ENCODE data around the gene DPEP2NB.

DNA sequence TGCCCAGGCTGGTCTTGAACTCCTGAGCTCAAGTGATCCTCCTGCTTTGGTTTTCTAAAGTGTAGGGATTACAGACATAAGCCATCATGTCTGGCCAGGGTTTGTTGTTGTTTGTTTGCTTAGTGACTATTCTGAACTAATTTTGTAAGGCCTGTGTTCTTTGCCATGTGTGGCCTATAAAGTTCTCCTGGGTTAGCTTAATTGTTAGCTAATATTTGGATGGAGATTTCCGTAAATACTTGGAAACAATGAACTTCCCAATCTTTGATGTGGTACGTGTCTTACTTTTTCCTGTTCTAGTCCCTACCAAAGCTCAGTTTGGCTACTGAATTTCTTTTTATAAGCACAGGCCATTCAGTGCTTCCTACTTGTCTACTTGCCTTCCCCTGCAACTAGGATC is 32.3 kb upstream of the DPEP2NB start:
- TF ChIP-seq, protein P1, sequence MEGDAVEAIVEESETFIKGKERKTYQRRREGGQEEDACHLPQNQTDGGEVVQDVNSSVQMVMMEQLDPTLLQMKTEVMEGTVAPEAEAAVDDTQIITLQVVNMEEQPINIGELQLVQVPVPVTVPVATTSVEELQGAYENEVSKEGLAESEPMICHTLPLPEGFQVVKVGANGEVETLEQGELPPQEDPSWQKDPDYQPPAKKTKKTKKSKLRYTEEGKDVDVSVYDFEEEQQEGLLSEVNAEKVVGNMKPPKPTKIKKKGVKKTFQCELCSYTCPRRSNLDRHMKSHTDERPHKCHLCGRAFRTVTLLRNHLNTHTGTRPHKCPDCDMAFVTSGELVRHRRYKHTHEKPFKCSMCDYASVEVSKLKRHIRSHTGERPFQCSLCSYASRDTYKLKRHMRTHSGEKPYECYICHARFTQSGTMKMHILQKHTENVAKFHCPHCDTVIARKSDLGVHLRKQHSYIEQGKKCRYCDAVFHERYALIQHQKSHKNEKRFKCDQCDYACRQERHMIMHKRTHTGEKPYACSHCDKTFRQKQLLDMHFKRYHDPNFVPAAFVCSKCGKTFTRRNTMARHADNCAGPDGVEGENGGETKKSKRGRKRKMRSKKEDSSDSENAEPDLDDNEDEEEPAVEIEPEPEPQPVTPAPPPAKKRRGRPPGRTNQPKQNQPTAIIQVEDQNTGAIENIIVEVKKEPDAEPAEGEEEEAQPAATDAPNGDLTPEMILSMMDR (conservative IDR thresholded peaks at IDR 0.05 in 1 of 2, IDR thresholded peaks at IDR 0.05 in 1 of 2; ENCODE audit: low read depth in 1 of 2, low read length in 2 of 2) = no peak
- no peak for TF ChIP-seq EZH2 (IDR thresholded peaks at IDR 0.05; ENCODE audit: low read length, missing control alignments)
